Right cardiac atrium (tissue), 5 donors: Measurements from ENCODE around the gene KRT84. TPM values are rescaled to one million over a fixed set of nuclear protein-coding genes. Genes with fewer than 3 reads are reported as not detected.

Source experiments
- ATAC-seq, 2 donors: fragments of 200-7000 bp; cut with Tn5 transposase; one replicate each; pipeline versions ENCODE4 v1.8.0 to v1.9.1; 2020; ENCODE audit warnings: moderate library complexity in 2 of 2, mild to moderate bottlenecking in 1 of 2
- DNase-seq, 3 donors: peaks; one replicate each; pipeline ENCODE4 v3.0.0-alpha.2; 2020
- H3K27ac ChIP-seq: one replicate; pipeline ENCODE4 v1.5.1; 2013; ENCODE audit warnings: mild to moderate bottlenecking, low read length, control low read depth, moderate library complexity
- H3K27me3 ChIP-seq: one replicate; pipeline ENCODE4 v1.6.1; 2013; ENCODE audit not compliant: control insufficient read depth, insufficient read depth
- H3K4me1 ChIP-seq: one replicate; pipeline ENCODE4 v1.6.1; 2013; ENCODE audit warnings: low read length; ENCODE audit not compliant: control insufficient read depth, insufficient read depth
- H3K4me3 ChIP-seq: one replicate; pipeline ENCODE4 v1.5.1; 2013; ENCODE audit warnings: low read length, control low read depth
- H3K9me3 ChIP-seq: one replicate; pipeline ENCODE4 v1.6.1; 2013; ENCODE audit warnings: low read length; ENCODE audit not compliant: control insufficient read depth
- WGBS: extraction: QIAGEN DNeasy Blood & Tissue Kit; methylation state at CpG from one replicate; pipeline ENCODE4 v1.1.7; 2013; 5-methylcytosine and 5-hydroxymethylcytosine counted together
- intact Hi-C, 4 donors: fragments of 100-400 bp; cut with DNase I; formaldehyde crosslinking; loops; one replicate each; pipeline versions ENCODE4 v1.11.0 to v1.14.0; 2022 to 2023
- polyA plus RNA-seq: library from polyadenylated mRNA; stranded (reverse); fragments of 200-250 nt; gene quantifications from one replicate; pipeline ENCODE4 v1.2.3, GENCODE V29; 2013
- total RNA-seq, 4 donors: library from RNA; stranded (reverse); fragmentation: NEBNext Ultra II Directional; extraction: Animal tissue kit (Norgen Biotek cat#: 25700); gene quantifications; one replicate each; pipeline ENCODE4 v1.2.1, GENCODE V29; 2021
- donor health status: healthy with polysubstance abuse.
- donor health status: DM: no; HTN: yes; CAD: no.
- donor health status: DM: no; HTN: no; CAD: no.
- donor health status: DM: no; HTN: yes; CAD: no; lungs with severe emphysema.
- donor health status: DM: yes; HTN: yes; CAD: no.

Gene KRT84
- total and polyA plus RNA-seq, 5 donors: not detected

GRCh38 chr12:52338241-52338960, 47.1 kb downstream of the KRT84 start:
- ATAC-seq: no peak
- H3K27ac ChIP-seq: no peak overlapping the region
- 77% methylated on average over 10 of the region's 10 CpGs for WGBS
- intact Hi-C loops: no loop called here
- no peak for DNase-seq
- no peaks in the 10 kb centered on the region for H3K4me1 ChIP-seq
- no peaks in the 10 kb centered on the region for H3K27me3 ChIP-seq
- H3K4me3 ChIP-seq: no peak overlapping the region
- H3K9me3 ChIP-seq: no peaks in the 10 kb centered on the region

- H3K4me3 ChIP-seq: no peak overlapping the region
- no peaks in the 10 kb centered on the region for H3K27me3 ChIP-seq
- H3K27ac ChIP-seq: no peak overlapping the region
- H3K4me1 ChIP-seq: no peaks in the 10 kb centered on the region
- intact Hi-C loops: no loop called here
- no peaks in the 10 kb centered on the region for H3K9me3 ChIP-seq
- WGBS: 53% methylated on average over 1 of the region's 1 CpG
- DNase-seq (no peak), ATAC-seq (no peak)
These were observed 48.4 kb downstream of the KRT84 start for GRCh38 chr12:52337054-52337453.

GRCh38 chr12:52336641-52337040, 48.8 kb downstream of the KRT84 start:
- ATAC-seq (no peak), DNase-seq (no peak)
- no peaks in the 10 kb centered on the region for H3K9me3 ChIP-seq
- WGBS: 84% methylated on average over 2 of the region's 2 CpGs
- no peak overlapping the region for H3K27ac ChIP-seq
- no peak overlapping the region for H3K4me3 ChIP-seq
- intact Hi-C loops: no loop called here
- no peaks in the 10 kb centered on the region for H3K27me3 ChIP-seq
- no peaks in the 10 kb centered on the region for H3K4me1 ChIP-seq

GRCh38 chr12:52335598-52336262, 49.7 kb downstream of the KRT84 start:
- Histone ChIP-seq H3K27ac (no peak overlapping the region), H3K27me3 (no peaks in the 10 kb centered on the region), H3K9me3 (no peaks in the 10 kb centered on the region), H3K4me3 (no peak overlapping the region), H3K4me1 (no peaks in the 10 kb centered on the region)
- 77% methylated on average over 4 of the region's 4 CpGs for whole genome bisulfite sequencing
- no peak for DNase-seq
- intact Hi-C loops: no loop called here
- ATAC-seq: no peak

GRCh38 chr12:52334185-52334584, 51.3 kb downstream of the KRT84 start:
- Histone ChIP-seq H3K4me1 (no peaks in the 10 kb centered on the region), H3K4me3 (no peak overlapping the region), H3K27me3 (no peaks in the 10 kb centered on the region), H3K27ac (no peak overlapping the region), H3K9me3 (no peaks in the 10 kb centered on the region)
- no peak for DNase-seq
- intact Hi-C loops: no loop called here
- 82% methylated on average over 3 of the region's 3 CpGs for WGBS
- no peak for ATAC-seq

GRCh38 chr12:52333321-52333720, 52.1 kb downstream of the KRT84 start:
- no peak for ATAC-seq
- WGBS: 79% methylated on average over 3 of the region's 3 CpGs
- no peaks in the 10 kb centered on the region for H3K4me1 ChIP-seq

GRCh38 chr12:52332381-52332780, 53.1 kb downstream of the KRT84 start:
- DNase-seq (no peak), ATAC-seq (no peak)
- no peak overlapping the region for H3K27ac ChIP-seq
- H3K4me1 ChIP-seq: no peaks in the 10 kb centered on the region
- H3K4me3 ChIP-seq: no peak overlapping the region
- H3K9me3 ChIP-seq: no peaks in the 10 kb centered on the region
- no peaks in the 10 kb centered on the region for H3K27me3 ChIP-seq
- intact Hi-C loops: no loop called here
- 83% methylated on average over 1 of the region's 1 CpG for WGBS

More at GRCh38 chr12:52333321-52333720, 52.1 kb downstream of the KRT84 start:
- intact Hi-C loops: no loop called here
- DNase-seq: no peak
- H3K4me3 ChIP-seq: no peak overlapping the region
- no peak overlapping the region for H3K27ac ChIP-seq
- H3K27me3 ChIP-seq: no peaks in the 10 kb centered on the region
- H3K9me3 ChIP-seq: no peaks in the 10 kb centered on the region

GRCh38 chr12:52331833-52332232, 53.6 kb downstream of the KRT84 start:
- ATAC-seq: no peak
- no peak for DNase-seq
- Histone ChIP-seq H3K4me3 (no peak overlapping the region), H3K27me3 (no peaks in the 10 kb centered on the region), H3K27ac (no peak overlapping the region), H3K4me1 (no peaks in the 10 kb centered on the region), H3K9me3 (no peaks in the 10 kb centered on the region)
- intact Hi-C loops: no loop called here
- 61% methylated on average over 3 of the region's 3 CpGs for WGBS

- Histone ChIP-seq H3K27ac (no peak overlapping the region), H3K4me3 (no peak overlapping the region), H3K4me1 (no peaks in the 10 kb centered on the region), H3K9me3 (no peaks in the 10 kb centered on the region), H3K27me3 (no peaks in the 10 kb centered on the region)
- no peak for DNase-seq
- ATAC-seq: no peak
- intact Hi-C loops: no loop called here
- 38% methylated on average over 1 of the region's 1 CpG for WGBS
These were observed 54.4 kb downstream of the KRT84 start for GRCh38 chr12:52331039-52331438.

GRCh38 chr12:52327830-52328500, 57.5 kb downstream of the KRT84 start:
- Histone ChIP-seq H3K27ac (no peak overlapping the region), H3K27me3 (no peaks in the 10 kb centered on the region), H3K4me3 (no peak overlapping the region), H3K9me3 (no peaks in the 10 kb centered on the region), H3K4me1 (no peaks in the 10 kb centered on the region)
- ATAC-seq (peak; percentile 12), DNase-seq (no peak)
- intact Hi-C loops: loop anchor here (2.0 to 5.0 kb wide), 2 partner anchors 171 kb away; no protein-coding TSS in a partner anchor
- 69% methylated on average over 10 of the region's 10 CpGs for WGBS
